DOHH2 (cell line): ENCODE measurements around the gene PTPN21.

Source experiments
- H3F3A ChIP-seq: fragments of 200-600 bp; sonication (generic), shearing (Covaris generic); 2 replicates; pipeline ENCODE4 v1.6.0; 2016; ENCODE audit warnings: antibody characterized with exemption, mild to moderate bottlenecking; ENCODE audit not compliant: control insufficient read depth, insufficient read depth
- H3K27ac ChIP-seq: fragments of 200-600 bp; sonication (generic); 2 replicates; pipeline ENCODE4 v1.5.1; 2014; ENCODE audit warnings: low read depth, mild to moderate bottlenecking, low read length, moderate library complexity
- H3K27me3 ChIP-seq: fragments of 200-600 bp; sonication (generic); 2 replicates; pipeline ENCODE4 v1.6.1; 2014; ENCODE audit warnings: mild to moderate bottlenecking, low read length, mixed read lengths; ENCODE audit not compliant: control insufficient read depth
- H3K36me3 ChIP-seq: fragments of 200-600 bp; sonication (generic); 2 replicates; pipeline ENCODE4 v1.6.1; 2014; ENCODE audit warnings: mild to moderate bottlenecking, low read length, moderate library complexity, mixed read lengths; ENCODE audit not compliant: control insufficient read depth
- H3K4me1 ChIP-seq: fragments of 200-600 bp; sonication (generic); 2 replicates; pipeline ENCODE4 v1.6.1; 2014; ENCODE audit warnings: mild to moderate bottlenecking, low read length, mixed read lengths; ENCODE audit not compliant: control insufficient read depth
- H3K4me2 ChIP-seq: fragments of 200-600 bp; sonication (generic); 2 replicates; pipeline ENCODE4 v1.6.0; 2014; ENCODE audit warnings: mild to moderate bottlenecking, low read length, moderate library complexity
- H3K4me3 ChIP-seq: fragments of 200-600 bp; sonication (generic); 2 replicates; pipeline ENCODE4 v1.5.1; 2014; ENCODE audit warnings: mild to moderate bottlenecking, low read length, mixed read lengths
- H3K79me2 ChIP-seq: fragments of 200-600 bp; sonication (generic); 2 replicates; pipeline ENCODE4 v1.6.1; 2014; ENCODE audit warnings: mild to moderate bottlenecking, low read length, mixed read lengths; ENCODE audit not compliant: control insufficient read depth
- H3K9me2 ChIP-seq: fragments of 200-600 bp; sonication (generic); replicated peaks from 2 replicates; pipeline ENCODE4 v1.6.1; 2014; ENCODE audit warnings: mild to moderate bottlenecking, low read length, mixed read lengths; ENCODE audit not compliant: control insufficient read depth
- H3K9me3 ChIP-seq: fragments of 200-600 bp; sonication (generic); 2 replicates; pipeline ENCODE4 v1.6.1; 2014; ENCODE audit warnings: antibody characterized with exemption, low read length, mixed read lengths; ENCODE audit not compliant: control insufficient read depth, insufficient read depth
- H4K20me1 ChIP-seq: fragments of 200-600 bp; sonication (generic); 2 replicates; pipeline ENCODE4 v1.6.0; 2014; ENCODE audit warnings: low read depth, mild to moderate bottlenecking, antibody characterized with exemption, low read length, moderate library complexity; ENCODE audit not compliant: control insufficient read depth, insufficient read depth
- EZH2phosphoT487 ChIP-seq: fragments of 200-600 bp; sonication (generic); IDR thresholded peaks from 2 replicates; pipeline ENCODE4 v1.6.1; 2017; ENCODE audit warnings: borderline replicate concordance, mild to moderate bottlenecking, antibody characterized with exemption, low read length, moderate library complexity, mixed read lengths
- TF ChIP-seq, protein P1 (sequence below): fragments of 200-600 bp; sonication (generic); IDR thresholded peaks from one replicate; pipeline ENCODE4 v1.5.1; 2014; ENCODE audit warnings: antibody characterized with exemption, mild to moderate bottlenecking, low read depth, low read length; ENCODE audit not compliant: poor library complexity, severe bottlenecking

PTPN21 gene

DNA sequence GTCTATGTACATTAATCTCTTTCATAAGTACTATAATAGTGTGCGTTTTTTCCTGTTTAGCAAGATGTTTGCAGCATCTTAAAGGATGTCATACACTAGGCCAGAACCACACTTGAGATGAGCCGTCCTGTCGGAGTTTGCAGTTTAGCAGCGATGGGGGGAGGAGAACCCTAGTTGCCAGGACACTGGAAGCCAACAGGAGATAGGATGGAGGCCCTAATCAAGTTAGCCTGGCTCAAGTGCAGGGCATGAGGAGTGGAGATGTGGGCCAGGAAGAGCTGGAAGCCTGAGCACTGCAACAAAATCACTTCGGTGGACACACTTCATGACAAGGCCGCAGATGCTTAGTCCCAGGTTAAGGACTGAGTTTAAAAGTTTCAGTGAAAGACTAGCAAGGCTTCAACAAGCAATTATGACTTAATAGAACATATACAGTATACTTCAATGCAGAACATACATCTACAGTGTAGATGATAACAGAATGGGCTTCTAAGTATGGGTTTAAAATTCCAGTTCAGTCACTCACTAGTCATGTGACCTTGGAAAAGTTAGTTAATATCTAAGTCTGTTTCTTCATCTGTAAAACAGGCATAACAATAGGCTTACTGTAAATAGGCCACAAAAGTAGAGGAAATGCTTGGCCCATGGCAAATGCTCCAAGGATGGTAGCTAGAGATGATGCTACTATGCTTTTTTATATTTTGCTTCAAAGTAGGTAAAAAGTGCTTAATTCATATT is 77.1 kb downstream of the PTPN21 start:
- H3K79me2 ChIP-seq, result no peaks in the 10 kb centered on the region
- no peaks in the 10 kb centered on the region for H3K27me3 ChIP-seq
- H3K27ac ChIP-seq, result no peak overlapping the region
- no peak for TF ChIP-seq EZH2phosphoT487
- TF ChIP-seq, protein P1, sequence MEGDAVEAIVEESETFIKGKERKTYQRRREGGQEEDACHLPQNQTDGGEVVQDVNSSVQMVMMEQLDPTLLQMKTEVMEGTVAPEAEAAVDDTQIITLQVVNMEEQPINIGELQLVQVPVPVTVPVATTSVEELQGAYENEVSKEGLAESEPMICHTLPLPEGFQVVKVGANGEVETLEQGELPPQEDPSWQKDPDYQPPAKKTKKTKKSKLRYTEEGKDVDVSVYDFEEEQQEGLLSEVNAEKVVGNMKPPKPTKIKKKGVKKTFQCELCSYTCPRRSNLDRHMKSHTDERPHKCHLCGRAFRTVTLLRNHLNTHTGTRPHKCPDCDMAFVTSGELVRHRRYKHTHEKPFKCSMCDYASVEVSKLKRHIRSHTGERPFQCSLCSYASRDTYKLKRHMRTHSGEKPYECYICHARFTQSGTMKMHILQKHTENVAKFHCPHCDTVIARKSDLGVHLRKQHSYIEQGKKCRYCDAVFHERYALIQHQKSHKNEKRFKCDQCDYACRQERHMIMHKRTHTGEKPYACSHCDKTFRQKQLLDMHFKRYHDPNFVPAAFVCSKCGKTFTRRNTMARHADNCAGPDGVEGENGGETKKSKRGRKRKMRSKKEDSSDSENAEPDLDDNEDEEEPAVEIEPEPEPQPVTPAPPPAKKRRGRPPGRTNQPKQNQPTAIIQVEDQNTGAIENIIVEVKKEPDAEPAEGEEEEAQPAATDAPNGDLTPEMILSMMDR, result no peak
- H3K36me3 ChIP-seq, result no peaks in the 10 kb centered on the region
- H4K20me1 ChIP-seq, result no peaks in the 10 kb centered on the region
- no peaks in the 10 kb centered on the region for H3F3A ChIP-seq
- no peak overlapping the region for H3K4me2 ChIP-seq
- no peak overlapping the region for H3K4me3 ChIP-seq
- H3K4me1 ChIP-seq, result no peaks in the 10 kb centered on the region
- H3K9me3 ChIP-seq, result no peaks in the 10 kb centered on the region
- no peaks in the 10 kb centered on the region for H3K9me2 ChIP-seq

DNA sequence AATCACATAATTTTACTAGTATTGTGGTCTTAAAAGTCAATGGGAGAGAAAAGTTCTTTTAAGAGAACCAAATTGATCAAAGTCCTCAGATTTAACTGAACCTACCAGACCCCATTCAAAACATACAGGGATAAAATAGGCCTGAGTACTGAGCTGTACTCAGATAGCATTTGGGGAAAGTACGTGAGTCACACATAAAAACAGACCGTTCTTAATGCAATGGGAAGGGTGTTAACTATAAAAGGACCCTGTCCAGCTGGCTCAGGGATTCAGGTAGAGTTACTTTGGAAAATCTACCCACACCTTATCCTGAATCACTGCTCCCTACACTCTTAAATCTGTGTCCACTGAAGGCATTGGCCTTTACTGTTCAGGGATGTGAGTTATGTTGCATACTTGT is 78.0 kb downstream of the PTPN21 start:
- Histone ChIP-seq H3K27me3 (no peaks in the 10 kb centered on the region), H4K20me1 (no peaks in the 10 kb centered on the region), H3F3A (no peaks in the 10 kb centered on the region), H3K9me3 (no peaks in the 10 kb centered on the region), H3K4me3 (no peak overlapping the region), H3K9me2 (no peaks in the 10 kb centered on the region), H3K4me1 (no peaks in the 10 kb centered on the region), H3K79me2 (no peaks in the 10 kb centered on the region), H3K36me3 (no peaks in the 10 kb centered on the region), H3K27ac (no peak overlapping the region), H3K4me2 (no peak overlapping the region)
- TF ChIP-seq EZH2phosphoT487, result no peak
- TF ChIP-seq, protein P1, result no peak

DNA sequence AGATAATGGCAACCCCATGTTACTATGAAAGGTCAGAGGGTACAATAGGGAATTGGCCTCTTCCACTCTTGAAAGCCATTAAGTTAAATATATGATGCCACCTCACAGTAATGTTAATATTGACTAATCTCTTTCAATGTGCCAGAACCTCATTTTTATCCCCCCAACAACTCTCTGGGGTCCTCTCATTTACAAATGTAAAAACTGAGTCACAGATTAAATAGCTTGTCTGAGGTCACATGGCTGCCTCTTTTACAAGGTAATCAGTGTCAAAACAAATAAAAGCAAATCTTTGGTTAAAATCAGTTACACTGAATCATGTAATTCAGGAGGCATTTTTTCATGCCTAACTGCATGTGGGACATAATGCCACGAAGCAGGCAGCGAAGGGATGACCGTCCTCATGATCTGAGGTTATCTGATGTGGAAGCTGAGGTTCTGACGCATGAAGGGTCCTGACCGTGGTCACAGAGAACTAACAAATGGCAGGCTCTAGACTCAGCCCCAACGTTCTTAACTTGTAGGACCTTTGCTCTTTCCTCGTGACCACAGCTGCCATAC is 78.5 kb downstream of the PTPN21 start:
- Histone ChIP-seq H3K4me1 (no peaks in the 10 kb centered on the region), H3K9me2 (no peaks in the 10 kb centered on the region), H3K27ac (no peak overlapping the region), H3K4me2 (no peak overlapping the region), H3K79me2 (no peaks in the 10 kb centered on the region), H3F3A (no peaks in the 10 kb centered on the region), H4K20me1 (no peaks in the 10 kb centered on the region), H3K9me3 (no peaks in the 10 kb centered on the region), H3K36me3 (no peaks in the 10 kb centered on the region), H3K4me3 (no peak overlapping the region), H3K27me3 (no peaks in the 10 kb centered on the region)
- no peak for TF ChIP-seq EZH2phosphoT487
- TF ChIP-seq, protein P1, result no peak
